ENCODE data around the gene HYAL1. TPM values are rescaled to one million over a fixed set of nuclear protein-coding genes. Genes with fewer than 3 reads are reported as not detected.

HYAL1 gene
- total RNA-seq: 0.65 and 1.4 TPM in 2 replicates

GRCh38 chr3:50303013-50303815, at the start of gene HYAL1:
Gene HYAL1, minus strand, starts transcription at chr3:50303574. Its CDS starts 618 bp downstream, at chr3:50302956.

GRCh38 chr3:50350527-50351322, 47.4 kb upstream of the HYAL1 start, which contains the start of the genes CYB561D2 and NPRL2:
Gene CYB561D2, plus strand, starts transcription at chr3:50350862. Its CDS starts 572 bp downstream, at chr3:50351434.
Gene NPRL2, minus strand, starts transcription at chr3:50350775. Its CDS starts 123 bp downstream, at chr3:50350652.

GRCh38 chr3:50345586-50346234, 42.3 kb upstream of the HYAL1 start, which contains the start of gene ZMYND10:
Gene ZMYND10, minus strand, starts transcription at chr3:50345732. Its CDS starts 153 bp downstream, at chr3:50345579.

GRCh38 chr3:50340448-50341329, 37.3 kb upstream of the HYAL1 start, which contains the start of gene RASSF1:
Gene RASSF1, minus strand, starts transcription at chr3:50340836. Its CDS starts 31 bp downstream, at chr3:50340805.

GRCh38 chr3:50327943-50328691, 24.7 kb upstream of the HYAL1 start, which contains the start of gene TUSC2:
Gene TUSC2, minus strand, starts transcription at chr3:50328223. Its CDS starts 124 bp downstream, at chr3:50328099.

GRCh38 chr3:50322386-50323091, 19.2 kb upstream of the HYAL1 start, which contains the start of gene HYAL2:
Gene HYAL2, minus strand, starts transcription at chr3:50322745. Its CDS starts 2,256 bp downstream, at chr3:50320489.

GRCh38 chr3:50298836-50299637, 4.3 kb downstream of the HYAL1 start, which contains the start of the genes HYAL3 and NAA80:
Gene HYAL3, minus strand, starts transcription at chr3:50299405. Its CDS starts 3,803 bp downstream, at chr3:50295602.
Gene NAA80, minus strand, starts transcription at chr3:50299405. Its CDS starts 1,942 bp downstream, at chr3:50297463.

GRCh38 chr3:50292159-50293078, 11.0 kb downstream of the HYAL1 start, which contains the start of gene IFRD2:
Gene IFRD2, minus strand, starts transcription at chr3:50292429. Its CDS starts 155 bp downstream, at chr3:50292274.

GRCh38 chr3:50278880-50279224, 24.5 kb downstream of the HYAL1 start, which contains the start of gene LSMEM2:
Gene LSMEM2, plus strand, starts transcription at chr3:50279087. Its CDS starts 27 bp downstream, at chr3:50279114.

GRCh38 chr3:50268703-50269451, 34.5 kb downstream of the HYAL1 start, which contains the start of gene SEMA3B:
Gene SEMA3B, plus strand, starts transcription at chr3:50269147. Its CDS starts 94 bp downstream, at chr3:50269241.

Other genes with a start within 250 kb of the HYAL1 start
- gene RBM5, start 214.7 kb downstream of the HYAL1 start, total RNA-seq: 93.9 and 114 TPM in 2 replicates
- 42.6 and 106 TPM in 2 replicates for gene SEMA3F, start 148.2 kb downstream of the HYAL1 start, total RNA-seq
- gene GNAT1, start 112.0 kb downstream of the HYAL1 start, total RNA-seq: not detected in 2 replicates
- gene SLC38A3, start 98.3 kb downstream of the HYAL1 start, total RNA-seq: under 0.01 TPM in 1 of 2 replicates, not detected in the other
- gene GNAI2, start 67.4 kb downstream of the HYAL1 start, total RNA-seq: 319 and 452 TPM in 2 replicates
- 0.65 and 1.4 TPM in 2 replicates for gene SEMA3B, start 34.4 kb downstream of the HYAL1 start, total RNA-seq
- gene LSMEM2, start 24.5 kb downstream of the HYAL1 start, total RNA-seq: not detected in 2 replicates
- gene IFRD2, start 11.1 kb downstream of the HYAL1 start, total RNA-seq: 107 and 139 TPM in 2 replicates
- 5.2 and 6.2 TPM in 2 replicates for gene HYAL3, start 4.2 kb downstream of the HYAL1 start, total RNA-seq
- gene NAA80, start 4.2 kb downstream of the HYAL1 start, total RNA-seq: 1.7 and 2.6 TPM in 2 replicates
- 382 and 404 TPM in 2 replicates for gene HYAL2, start 19.2 kb upstream of the HYAL1 start, total RNA-seq
- gene TUSC2, start 24.6 kb upstream of the HYAL1 start, total RNA-seq: 23.1 and 36.0 TPM in 2 replicates
- gene RASSF1, start 37.3 kb upstream of the HYAL1 start, total RNA-seq: 16.7 and 16.9 TPM in 2 replicates
- 0.15 and 0.32 TPM in 2 replicates for gene ZMYND10, start 42.2 kb upstream of the HYAL1 start, total RNA-seq
- gene NPRL2, start 47.2 kb upstream of the HYAL1 start, total RNA-seq: 18.7 and 20.8 TPM in 2 replicates
- 26.6 and 29.2 TPM in 2 replicates for gene CYB561D2, start 47.3 kb upstream of the HYAL1 start, total RNA-seq
- gene TMEM115, start 55.9 kb upstream of the HYAL1 start, total RNA-seq: 33.6 and 41.6 TPM in 2 replicates
- gene CACNA2D2, start 200.1 kb upstream of the HYAL1 start, total RNA-seq: not detected in 2 replicates

All from epithelial cell of umbilical artery (primary cell).